Activated CD4-positive, alpha-beta T cell treated with anti-CD3 and anti-CD28 coated beads for 24 hours (primary cell): ENCODE measurements around the gene NTM.

Experiments
- DNase-seq, 2 donors: peaks; one replicate each; pipeline ENCODE4 v3.0.0-alpha.2; 2020; ENCODE audit warnings: low read depth in 2 of 2

The NTM gene

GRCh38 chr11:132112846-132113245, 742.4 kb downstream of the NTM start:
- DNase-seq: no peak

GRCh38 chr11:132114185-132114584, 743.8 kb downstream of the NTM start:
- DNase-seq: no peak

GRCh38 chr11:132114743-132115142, 744.3 kb downstream of the NTM start:
- no peak for DNase-seq

- DNase-seq: no peak
Observed at GRCh38 chr11:132115454-132115853, 745.0 kb downstream of the NTM start.

GRCh38 chr11:132116516-132116915, 746.1 kb downstream of the NTM start:
- DNase-seq: no peak

GRCh38 chr11:132118661-132119060, 748.2 kb downstream of the NTM start:
- no peak for DNase-seq

- DNase-seq: no peak
Observed at GRCh38 chr11:132119573-132119972, 749.2 kb downstream of the NTM start.

GRCh38 chr11:132122735-132123134, 752.3 kb downstream of the NTM start:
- no peak for DNase-seq

GRCh38 chr11:132123449-132123848, 753.0 kb downstream of the NTM start:
- DNase-seq: no peak

- no peak for DNase-seq
Observed at GRCh38 chr11:132123854-132124835, 753.7 kb downstream of the NTM start.

- DNase-seq: no peak
Observed at GRCh38 chr11:132125988-132126871, 755.8 kb downstream of the NTM start.

- DNase-seq: no peak
Observed at GRCh38 chr11:132126973-132127899, 756.8 kb downstream of the NTM start.

GRCh38 chr11:132127900-132128288, 757.5 kb downstream of the NTM start:
- DNase-seq: no peak

GRCh38 chr11:132131047-132131446, 760.6 kb downstream of the NTM start:
- no peak for DNase-seq

- DNase-seq: no peak
Observed at GRCh38 chr11:132131961-132132360, 761.5 kb downstream of the NTM start.

- DNase-seq: no peak
Observed at GRCh38 chr11:132134322-132134721, 763.9 kb downstream of the NTM start.

GRCh38 chr11:132137289-132137980, 767.0 kb downstream of the NTM start:
- DNase-seq: no peak

- no peak for DNase-seq
Observed at GRCh38 chr11:132137981-132138313, 767.5 kb downstream of the NTM start.

GRCh38 chr11:132139181-132139580, 768.8 kb downstream of the NTM start:
- no peak for DNase-seq

- DNase-seq: no peak
Observed at GRCh38 chr11:132140056-132140455, 769.6 kb downstream of the NTM start.

- no peak for DNase-seq
Observed at GRCh38 chr11:132142121-132142520, 771.7 kb downstream of the NTM start.
